Erythroblast (primary cell): ENCODE data around the gene RABL2B.

ENCODE experiments used
- DNase-seq, 2 experiments: peaks; one replicate each; lab custom pipeline; 2025; lab: John Stamatoyannopoulos, UW
- GATA1 ChIP-seq: IDR thresholded peaks from 2 replicates; pipeline ENCODE4 v1.6.1; 2011; ENCODE audit warnings: low read depth, mild to moderate bottlenecking, control low read depth, low read length, moderate library complexity
- POLR2A ChIP-seq: IDR thresholded peaks from 2 replicates; pipeline ENCODE4 v1.6.1; 2011; ENCODE audit warnings: mild to moderate bottlenecking, low read length

RABL2B gene

GRCh38 chr22:50720301-50721256 lies 62.9 kb downstream of the RABL2B start:
- no peak for DNase-seq
- no peak for TF ChIP-seq GATA1
- TF ChIP-seq POLR2A = no peak

- TF ChIP-seq GATA1 (no peak), POLR2A (no peak)
- DNase-seq = no peak
Measured at GRCh38 chr22:50719814-50720300, 63.6 kb downstream of the RABL2B start.

- TF ChIP-seq POLR2A = no peak
Measured at GRCh38 chr22:50718352-50718709, 65.1 kb downstream of the RABL2B start.

GRCh38 chr22:50717709-50718351 lies 65.6 kb downstream of the RABL2B start:
- no peak for DNase-seq
- TF ChIP-seq POLR2A = no peak
- no peak for TF ChIP-seq GATA1

More at GRCh38 chr22:50718352-50718709, 65.1 kb downstream of the RABL2B start:
- no peak for DNase-seq
